Breast epithelium (tissue), 3 donors: Measurements from ENCODE around the gene SLC9A8.

ENCODE experiments used
- CTCF ChIP-seq, 3 donors: fragments of 450-650 bp; IDR thresholded peaks; one replicate each; pipeline ENCODE4 v1.5.1; 2016 to 2017; ENCODE audit warnings: antibody characterized with exemption in 3 of 3, mild to moderate bottlenecking in 3 of 3, moderate library complexity in 3 of 3
- POLR2A ChIP-seq: fragments of 450-650 bp; IDR thresholded peaks from one replicate; pipeline ENCODE4 v1.6.1; 2016; ENCODE audit warnings: antibody characterized with exemption, mild to moderate bottlenecking, moderate library complexity

- TF ChIP-seq CTCF (IDR thresholded peaks at IDR 0.05) (no peak), POLR2A (no peak)
Observed at GRCh38 chr20:49868964-49869363, 56.3 kb downstream of the SLC9A8 start.
